Measurements from ENCODE around the gene MAOA.

The MAOA gene

DNA sequence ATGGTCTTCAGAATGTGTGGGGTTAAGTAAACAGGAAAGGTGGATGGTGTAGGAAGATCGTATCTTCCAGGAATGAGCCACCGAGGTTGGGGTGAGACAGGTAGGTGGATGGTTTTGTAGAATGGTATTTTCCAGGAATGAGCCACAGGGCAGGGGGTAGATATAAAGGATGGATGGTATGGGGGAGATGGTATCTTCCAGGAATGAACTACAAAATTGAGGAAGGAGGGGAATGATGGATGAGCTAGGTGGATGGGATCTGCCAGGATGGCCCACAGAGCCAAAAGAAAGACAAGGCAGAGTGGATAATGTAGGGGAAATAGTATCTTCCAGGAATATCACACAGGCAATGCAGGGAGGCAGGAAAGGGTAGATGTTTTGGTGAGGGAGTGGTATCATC, 60.0 kb downstream of the MAOA start:
- Mint-ChIP-seq H3K9me3 (no peaks in the 10 kb centered on the region), H3K27ac (no peak overlapping the region), H3K27me3 (ENCODE audit: low read depth) (no peaks in the 10 kb centered on the region), H3K4me1 (no peaks in the 10 kb centered on the region), H3K4me3 (no peak overlapping the region), H3K36me3 (ENCODE audit: low read depth) (no peaks in the 10 kb centered on the region)
- no peak for TF ChIP-seq CTCF (IDR thresholded peaks at IDR 0.05; ENCODE audit: unreplicated experiment in 3 of 3)

- Mint-ChIP-seq H3K4me1 (no peaks in the 10 kb centered on the region), H3K4me3 (no peak overlapping the region), H3K27ac (no peak overlapping the region), H3K27me3 (ENCODE audit: low read depth) (no peaks in the 10 kb centered on the region), H3K36me3 (ENCODE audit: low read depth) (no peaks in the 10 kb centered on the region), H3K9me3 (peaks cover under 1% of the 10 kb centered on the region)
- no peak for TF ChIP-seq CTCF (IDR thresholded peaks at IDR 0.05; ENCODE audit: unreplicated experiment in 3 of 3)
Observed at GRCh38 chrX:43716696-43717095, 60.6 kb downstream of the MAOA start.

- no peaks in the 10 kb centered on the region for H3K4me1 Mint-ChIP-seq
- H3K27me3 Mint-ChIP-seq (ENCODE audit: low read depth) = no peaks in the 10 kb centered on the region
- H3K36me3 Mint-ChIP-seq (ENCODE audit: low read depth) = no peaks in the 10 kb centered on the region
- H3K4me3 Mint-ChIP-seq = no peak overlapping the region
- H3K9me3 Mint-ChIP-seq = peaks cover 3% of the 10 kb centered on the region
- H3K27ac Mint-ChIP-seq = no peak overlapping the region
- no peak for TF ChIP-seq CTCF (IDR thresholded peaks at IDR 0.05; ENCODE audit: unreplicated experiment in 3 of 3)
Observed at GRCh38 chrX:43717161-43717560, 61.1 kb downstream of the MAOA start.

- TF ChIP-seq CTCF (IDR thresholded peaks at IDR 0.05; ENCODE audit: unreplicated experiment in 3 of 3) = no peak
- Mint-ChIP-seq H3K4me1 (no peaks in the 10 kb centered on the region), H3K9me3 (peaks cover 10% of the 10 kb centered on the region), H3K27me3 (ENCODE audit: low read depth) (no peaks in the 10 kb centered on the region), H3K36me3 (ENCODE audit: low read depth) (no peaks in the 10 kb centered on the region), H3K27ac (no peak overlapping the region), H3K4me3 (no peak overlapping the region)
Observed at GRCh38 chrX:43718081-43718480, 62.0 kb downstream of the MAOA start.

GRCh38 chrX:43718546-43718945, 62.4 kb downstream of the MAOA start:
- H3K36me3 Mint-ChIP-seq (ENCODE audit: low read depth) = no peaks in the 10 kb centered on the region
- H3K4me1 Mint-ChIP-seq = no peaks in the 10 kb centered on the region
- H3K9me3 Mint-ChIP-seq = peaks cover 15% of the 10 kb centered on the region
- H3K27me3 Mint-ChIP-seq (ENCODE audit: low read depth) = no peaks in the 10 kb centered on the region
- H3K27ac Mint-ChIP-seq = no peak overlapping the region
- H3K4me3 Mint-ChIP-seq = no peak overlapping the region
- no peak for TF ChIP-seq CTCF (IDR thresholded peaks at IDR 0.05; ENCODE audit: unreplicated experiment in 3 of 3)

- Mint-ChIP-seq H3K27ac (no peak overlapping the region), H3K36me3 (ENCODE audit: low read depth) (no peaks in the 10 kb centered on the region), H3K4me1 (no peaks in the 10 kb centered on the region), H3K9me3 (peaks cover 19% of the 10 kb centered on the region), H3K4me3 (no peak overlapping the region), H3K27me3 (ENCODE audit: low read depth) (no peaks in the 10 kb centered on the region)
- no peak for TF ChIP-seq CTCF (IDR thresholded peaks at IDR 0.05; ENCODE audit: unreplicated experiment in 3 of 3)
Observed at GRCh38 chrX:43718956-43719355, 62.9 kb downstream of the MAOA start.
